Measurements from ENCODE around the gene SMIM35. TPM values are rescaled to one million over a fixed set of nuclear protein-coding genes. Genes with fewer than 3 reads are reported as not detected.

The SMIM35 gene
- total and polyA plus RNA-seq, 2 of the 4 experiments (the other 2 are of a cell fraction), result not detected

DNA sequence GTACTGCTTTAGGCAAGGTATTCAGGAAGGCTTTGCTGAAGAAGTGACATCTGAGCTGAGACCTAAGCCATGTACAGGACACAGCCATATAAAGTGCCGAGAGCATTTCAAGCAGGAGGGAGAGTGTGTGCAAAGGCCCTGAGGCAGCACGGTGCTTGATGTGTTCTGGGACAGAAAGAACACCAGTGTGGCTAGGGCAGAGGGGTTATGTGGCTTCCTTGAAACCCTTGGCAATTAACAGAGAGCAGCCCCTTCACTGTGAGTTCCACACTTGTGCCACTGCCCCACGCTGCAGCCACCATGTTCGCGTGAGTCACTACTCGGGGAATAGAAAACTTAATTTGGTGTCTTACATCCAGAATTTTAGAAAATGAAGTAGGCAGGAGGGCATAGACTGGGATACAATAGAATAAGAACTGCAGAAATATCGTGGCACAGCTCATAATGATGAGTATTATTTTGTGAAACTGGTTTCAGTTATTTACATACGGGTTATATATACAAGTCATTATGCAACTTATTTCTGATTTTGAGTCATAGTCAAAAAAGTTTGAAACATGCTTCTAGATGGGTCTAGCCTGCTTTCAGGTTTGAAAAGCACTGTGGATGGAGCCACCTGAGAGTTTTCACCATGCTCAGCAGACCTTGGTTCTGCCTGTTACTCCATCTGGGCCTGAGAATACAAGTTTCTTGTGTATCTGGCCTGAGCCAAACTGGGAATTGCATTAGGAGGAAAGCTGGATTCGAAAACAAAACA lies 88.8 kb downstream of the SMIM35 start:
- no peaks in the 10 kb centered on the region; the same call in 1 of the 2 replicates for H3K27me3 ChIP-seq (ENCODE audit: control insufficient read depth, insufficient read depth, low read length)
- H3K4ac ChIP-seq (ENCODE audit: low read depth, low read length), result no peak overlapping the region
- in situ Hi-C loops (cut with MboI; ENCODE audit: low sequenced_read_pairs) (no loop called here), intact Hi-C loops (cut with micrococcal nuclease) (no loop called here), dilution Hi-C loops (cut with HindIII; ENCODE audit: low sequenced_read_pairs, unreplicated experiment) (no loop called here)
- TF ChIP-seq RAD21 (IDR thresholded peaks at IDR 0.05; ENCODE audit: low read length) (no peak), FOS (IDR thresholded peaks at IDR 0.05; ENCODE audit: low read depth, low read length) (no peak), MXI1 (IDR thresholded peaks at IDR 0.05; ENCODE audit: borderline replicate concordance, low read depth, low read length) (no peak), POLR2A (IDR thresholded peaks at IDR 0.05; ENCODE audit: low read depth, low read length) (no peak)
- TF ChIP-seq, protein P1, sequence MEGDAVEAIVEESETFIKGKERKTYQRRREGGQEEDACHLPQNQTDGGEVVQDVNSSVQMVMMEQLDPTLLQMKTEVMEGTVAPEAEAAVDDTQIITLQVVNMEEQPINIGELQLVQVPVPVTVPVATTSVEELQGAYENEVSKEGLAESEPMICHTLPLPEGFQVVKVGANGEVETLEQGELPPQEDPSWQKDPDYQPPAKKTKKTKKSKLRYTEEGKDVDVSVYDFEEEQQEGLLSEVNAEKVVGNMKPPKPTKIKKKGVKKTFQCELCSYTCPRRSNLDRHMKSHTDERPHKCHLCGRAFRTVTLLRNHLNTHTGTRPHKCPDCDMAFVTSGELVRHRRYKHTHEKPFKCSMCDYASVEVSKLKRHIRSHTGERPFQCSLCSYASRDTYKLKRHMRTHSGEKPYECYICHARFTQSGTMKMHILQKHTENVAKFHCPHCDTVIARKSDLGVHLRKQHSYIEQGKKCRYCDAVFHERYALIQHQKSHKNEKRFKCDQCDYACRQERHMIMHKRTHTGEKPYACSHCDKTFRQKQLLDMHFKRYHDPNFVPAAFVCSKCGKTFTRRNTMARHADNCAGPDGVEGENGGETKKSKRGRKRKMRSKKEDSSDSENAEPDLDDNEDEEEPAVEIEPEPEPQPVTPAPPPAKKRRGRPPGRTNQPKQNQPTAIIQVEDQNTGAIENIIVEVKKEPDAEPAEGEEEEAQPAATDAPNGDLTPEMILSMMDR (conservative IDR thresholded peaks at IDR 0.05; ENCODE audit: low read depth, low read length), result no peak
- no peak overlapping the region for H4K91ac ChIP-seq (ENCODE audit: insufficient read depth, low read depth, low read length)
- no peak overlapping the region for H2AK9ac ChIP-seq (replicated peaks; ENCODE audit: low read depth, low read length, poor library complexity)
- no peaks in the 10 kb centered on the region for H3K9me1 ChIP-seq (ENCODE audit: insufficient read depth, low read length)
- H3K27ac ChIP-seq (ENCODE audit: insufficient read depth, low read length), result no peak overlapping the region
- H2BK120ac ChIP-seq (ENCODE audit: low read depth, low read length), result no peak overlapping the region
- H3K23ac ChIP-seq (ENCODE audit: low read depth, low read length), result no peak overlapping the region
- CTCF ChIA-PET, result no interaction called here
- no peak overlapping the region for H3K14ac ChIP-seq (replicated peaks; ENCODE audit: low read depth, low read length)
- H2AK5ac ChIP-seq (ENCODE audit: low read depth, low read length), result no peak overlapping the region
- DNase-seq, result no peak
- no peak overlapping the region for H3K18ac ChIP-seq (ENCODE audit: low read depth, low read length)
- no peak overlapping the region for H2BK5ac ChIP-seq (ENCODE audit: low read depth, low read length, poor library complexity, severe bottlenecking)
- H3K4me2 ChIP-seq (ENCODE audit: low read depth, low read length), result no peak overlapping the region
- H3K56ac ChIP-seq (ENCODE audit: extremely low read depth, insufficient read depth, low read length), result no peak overlapping the region
- no peaks in the 10 kb centered on the region for H3K36me3 ChIP-seq (ENCODE audit: control insufficient read depth, insufficient read depth, low read length)
- no peak overlapping the region for H4K5ac ChIP-seq (ENCODE audit: low read depth, low read length)
- no TSS peak for BruUV-seq (replicated peaks)
- H3K79me1 ChIP-seq (ENCODE audit: low read depth in 1 of 2, low read length in 2 of 2), result no peaks in the 10 kb centered on the region
- WGBS, 2 experiments (ENCODE audit: extremely low coverage in 2 of 2, insufficient read length in 1 of 2), result 100% methylated on average over 1 of the region's 9 CpGs; no CpG with 5 or more reads in 1 of the 2 experiments
- H4K20me1 ChIP-seq (ENCODE audit: insufficient read depth, low read length), result no peaks in the 10 kb centered on the region
- H3K9ac ChIP-seq (ENCODE audit: low read depth, low read length), result no peak overlapping the region
- ATAC-seq (ENCODE audit: low read depth), result no peak
- POLR2A ChIA-PET (ENCODE audit: unreplicated experiment), result no interaction called here
- H3K4me3 ChIP-seq (ENCODE audit: insufficient read depth, low read depth, low read length), result no peak overlapping the region
- no peaks in the 10 kb centered on the region for H3K4me1 ChIP-seq (ENCODE audit: control insufficient read depth, insufficient read depth, low read length)
- H2BK15ac ChIP-seq (ENCODE audit: low read depth, low read length), result no peak overlapping the region
- no peaks in the 10 kb centered on the region for H3K9me3 ChIP-seq (ENCODE audit: control insufficient read depth, insufficient read depth, low read length)
- no peak overlapping the region for H2AFZ ChIP-seq (replicated peaks; ENCODE audit: low read length, poor library complexity)
- no peak overlapping the region for H4K8ac ChIP-seq (ENCODE audit: low read depth in 2 of 2, low read length in 2 of 2)
- H2BK20ac ChIP-seq (ENCODE audit: low read depth, low read length), result no peak overlapping the region
